Anterior cingulate cortex (tissue), 58 donors: ENCODE results near the gene STK36.

ENCODE experiments used
- DNase-seq, 58 donors: peaks; one replicate each; lab custom pipeline; 2025; lab: John Stamatoyannopoulos, UW

Gene STK36, protein sequence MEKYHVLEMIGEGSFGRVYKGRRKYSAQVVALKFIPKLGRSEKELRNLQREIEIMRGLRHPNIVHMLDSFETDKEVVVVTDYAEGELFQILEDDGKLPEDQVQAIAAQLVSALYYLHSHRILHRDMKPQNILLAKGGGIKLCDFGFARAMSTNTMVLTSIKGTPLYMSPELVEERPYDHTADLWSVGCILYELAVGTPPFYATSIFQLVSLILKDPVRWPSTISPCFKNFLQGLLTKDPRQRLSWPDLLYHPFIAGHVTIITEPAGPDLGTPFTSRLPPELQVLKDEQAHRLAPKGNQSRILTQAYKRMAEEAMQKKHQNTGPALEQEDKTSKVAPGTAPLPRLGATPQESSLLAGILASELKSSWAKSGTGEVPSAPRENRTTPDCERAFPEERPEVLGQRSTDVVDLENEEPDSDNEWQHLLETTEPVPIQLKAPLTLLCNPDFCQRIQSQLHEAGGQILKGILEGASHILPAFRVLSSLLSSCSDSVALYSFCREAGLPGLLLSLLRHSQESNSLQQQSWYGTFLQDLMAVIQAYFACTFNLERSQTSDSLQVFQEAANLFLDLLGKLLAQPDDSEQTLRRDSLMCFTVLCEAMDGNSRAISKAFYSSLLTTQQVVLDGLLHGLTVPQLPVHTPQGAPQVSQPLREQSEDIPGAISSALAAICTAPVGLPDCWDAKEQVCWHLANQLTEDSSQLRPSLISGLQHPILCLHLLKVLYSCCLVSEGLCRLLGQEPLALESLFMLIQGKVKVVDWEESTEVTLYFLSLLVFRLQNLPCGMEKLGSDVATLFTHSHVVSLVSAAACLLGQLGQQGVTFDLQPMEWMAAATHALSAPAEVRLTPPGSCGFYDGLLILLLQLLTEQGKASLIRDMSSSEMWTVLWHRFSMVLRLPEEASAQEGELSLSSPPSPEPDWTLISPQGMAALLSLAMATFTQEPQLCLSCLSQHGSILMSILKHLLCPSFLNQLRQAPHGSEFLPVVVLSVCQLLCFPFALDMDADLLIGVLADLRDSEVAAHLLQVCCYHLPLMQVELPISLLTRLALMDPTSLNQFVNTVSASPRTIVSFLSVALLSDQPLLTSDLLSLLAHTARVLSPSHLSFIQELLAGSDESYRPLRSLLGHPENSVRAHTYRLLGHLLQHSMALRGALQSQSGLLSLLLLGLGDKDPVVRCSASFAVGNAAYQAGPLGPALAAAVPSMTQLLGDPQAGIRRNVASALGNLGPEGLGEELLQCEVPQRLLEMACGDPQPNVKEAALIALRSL (N-terminal part only)

DNA sequence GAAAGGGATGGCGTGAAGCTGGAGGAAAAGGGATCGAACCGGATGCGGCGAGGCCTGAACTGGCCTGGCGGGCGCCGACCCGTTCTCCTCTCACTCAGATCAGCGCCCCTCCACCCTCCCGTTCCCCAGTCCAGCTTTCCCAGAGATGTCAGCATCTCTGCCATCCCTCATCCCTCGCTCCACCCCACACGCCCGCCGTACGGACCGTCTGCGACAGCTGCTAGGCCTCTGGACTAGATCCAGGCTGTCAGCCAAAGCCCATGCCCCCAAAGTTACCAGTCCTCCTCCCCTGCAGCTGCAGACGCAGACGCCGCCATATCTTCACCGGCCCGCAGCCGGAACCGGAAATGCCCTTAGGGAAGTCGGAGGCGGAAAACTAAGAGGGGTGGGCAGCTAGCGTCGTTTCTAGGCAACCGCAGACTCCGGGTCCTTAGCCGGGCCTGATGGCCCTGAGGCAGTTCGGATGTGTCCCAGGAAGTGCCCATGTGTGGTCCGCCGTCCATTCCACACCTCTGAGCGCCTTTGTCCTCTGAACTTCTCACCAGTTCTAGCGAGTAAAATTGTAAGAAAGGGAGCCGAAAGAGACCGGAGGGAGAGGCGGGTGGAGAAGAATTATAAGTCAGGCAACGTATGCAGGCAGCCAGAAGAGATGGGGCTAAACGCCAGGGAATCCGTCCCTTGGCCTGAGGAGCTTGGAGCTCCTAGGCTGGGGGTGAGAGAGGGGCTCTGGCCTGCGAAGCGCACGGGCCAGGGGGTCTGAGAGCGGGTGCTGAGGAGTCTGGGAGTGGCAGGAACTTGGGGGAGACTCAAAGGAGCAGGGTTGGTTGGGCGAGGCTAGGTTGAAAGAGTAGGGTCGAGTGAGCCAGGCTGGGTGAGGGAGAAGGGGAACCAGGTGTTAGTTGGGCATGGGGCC is at the start of gene STK36, which contains the start of gene RNF25:
STK36 (plus strand) TSS at position 433 of the 913 bp plus-strand sequence. CDS start 744 bp downstream, outside the sequence.
RNF25 (minus strand) TSS at position 349 of the 913 bp plus-strand sequence; CDS start at position 317, 32 bp downstream.
- peak; percentile 42 to 95 (median 84) for DNase-seq

DNA sequence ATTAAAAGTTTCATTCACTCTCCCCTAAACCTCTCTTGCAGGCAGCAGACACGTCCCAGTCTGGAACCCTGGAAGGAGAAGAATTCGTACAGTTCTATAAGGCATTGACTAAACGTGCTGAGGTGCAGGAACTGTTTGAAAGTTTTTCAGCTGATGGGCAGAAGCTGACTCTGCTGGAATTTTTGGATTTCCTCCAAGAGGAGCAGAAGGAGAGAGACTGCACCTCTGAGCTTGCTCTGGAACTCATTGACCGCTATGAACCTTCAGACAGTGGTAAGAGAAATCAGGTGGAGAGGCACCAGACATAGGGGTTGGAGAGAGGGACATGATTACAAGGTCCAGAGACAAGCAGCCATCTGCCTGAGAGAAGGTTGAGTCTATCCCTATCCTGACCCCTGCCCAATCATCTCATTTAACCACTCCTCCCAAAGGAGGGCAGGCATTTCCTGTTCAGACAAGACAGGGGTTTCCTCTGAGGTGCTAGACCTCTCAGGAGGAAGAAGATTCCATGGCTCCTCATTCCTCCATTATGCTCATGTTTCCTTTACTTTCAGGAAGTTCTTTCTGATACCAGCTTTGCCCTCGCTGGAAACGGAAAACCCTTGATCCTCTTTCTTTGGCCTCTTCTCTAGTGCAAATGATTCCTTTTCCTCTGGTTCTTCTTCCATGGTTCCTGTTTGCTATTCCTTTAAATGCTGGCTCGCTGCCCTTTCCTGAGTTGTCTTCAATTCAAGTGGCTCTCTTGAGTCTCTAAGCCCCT is 49.1 kb upstream of the STK36 start:
- DNase-seq = no peak

DNA sequence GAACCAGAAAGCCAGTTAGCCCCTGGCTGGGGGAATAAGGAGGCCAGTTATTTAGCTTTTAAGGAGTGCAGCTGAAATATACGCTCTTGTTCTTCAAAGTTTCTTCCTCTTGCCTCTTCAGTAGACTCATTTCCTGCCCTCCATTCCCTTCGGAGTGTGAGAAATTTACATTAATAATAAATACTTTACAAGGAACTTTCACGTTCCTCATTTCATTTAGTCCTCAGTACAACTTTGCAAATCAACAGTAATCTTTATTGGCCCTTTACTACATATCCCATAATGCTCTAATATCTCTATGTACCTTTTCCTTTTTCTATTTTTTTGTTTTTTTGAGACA is 48.5 kb upstream of the STK36 start:
- DNase-seq = no peak

DNA sequence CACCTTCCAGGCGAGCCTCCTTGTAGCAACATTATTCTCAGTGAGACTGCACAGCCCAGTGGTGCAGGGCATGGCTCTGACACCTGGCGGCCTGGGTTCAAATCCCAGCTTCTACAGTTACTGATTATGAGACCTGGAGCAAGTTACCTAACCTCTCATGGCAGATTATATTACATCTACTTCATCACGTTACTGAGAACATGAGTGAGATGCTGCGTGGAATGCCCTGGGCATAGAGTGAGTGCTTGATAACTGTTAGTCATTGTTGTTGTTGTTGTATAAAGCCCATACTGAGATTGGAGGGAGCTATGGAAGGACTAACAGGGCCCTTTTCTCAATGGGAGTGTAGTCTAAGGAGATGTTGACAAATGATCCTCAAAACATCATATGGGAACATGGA is 45.5 kb upstream of the STK36 start:
- no peak for DNase-seq

DNA sequence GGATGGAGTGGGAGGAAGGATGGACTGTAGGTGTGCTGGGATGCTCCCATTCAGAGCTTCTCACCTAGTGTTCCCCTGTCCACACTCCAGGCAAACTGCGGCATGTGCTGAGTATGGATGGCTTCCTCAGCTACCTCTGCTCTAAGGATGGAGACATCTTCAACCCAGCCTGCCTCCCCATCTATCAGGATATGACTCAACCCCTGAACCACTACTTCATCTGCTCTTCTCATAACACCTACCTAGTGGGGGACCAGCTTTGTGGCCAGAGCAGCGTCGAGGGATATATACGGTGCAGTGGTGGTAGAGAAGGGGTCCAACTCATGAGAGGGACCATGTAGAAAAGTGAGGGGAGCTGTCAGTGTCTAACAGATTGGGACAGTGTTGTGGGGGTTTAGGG is 43.9 kb upstream of the STK36 start:
- no peak for DNase-seq

DNA sequence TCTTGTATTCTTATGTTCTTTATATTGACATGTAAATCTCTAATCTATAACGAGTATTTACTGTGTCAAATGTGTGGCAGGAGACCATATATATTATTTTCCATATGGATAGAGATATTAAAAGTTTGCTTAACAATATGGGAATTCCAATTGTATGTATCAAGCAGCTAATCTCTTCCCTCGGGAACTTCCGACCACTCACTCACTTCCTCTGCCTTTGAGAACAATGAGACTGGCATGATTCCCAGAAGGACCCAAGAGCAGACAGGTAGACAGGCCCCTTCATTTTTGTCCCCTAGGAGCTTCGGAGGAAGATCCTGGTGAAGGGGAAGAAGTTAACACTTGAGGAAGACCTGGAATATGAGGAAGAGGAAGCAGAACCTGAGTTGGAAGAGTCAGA is 40.0 kb upstream of the STK36 start:
- DNase-seq = no peak

DNA sequence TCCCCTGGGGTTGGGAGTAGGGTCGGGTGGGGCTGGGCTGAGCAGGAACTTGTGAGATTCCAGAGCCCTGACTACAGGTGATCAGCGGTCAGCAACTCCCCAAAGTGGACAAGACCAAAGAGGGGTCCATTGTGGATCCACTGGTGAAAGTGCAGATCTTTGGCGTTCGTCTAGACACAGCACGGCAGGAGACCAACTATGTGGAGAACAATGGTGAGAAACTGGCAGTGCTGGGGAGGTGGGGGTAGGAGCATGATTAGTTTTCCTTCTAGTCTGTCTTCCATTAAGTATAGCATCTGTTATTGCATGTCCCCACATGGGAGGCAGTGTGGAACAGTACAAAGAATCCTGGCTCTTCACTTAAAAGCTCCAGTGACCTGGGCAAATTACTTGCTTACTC is 36.2 kb upstream of the STK36 start:
- no peak for DNase-seq

DNA sequence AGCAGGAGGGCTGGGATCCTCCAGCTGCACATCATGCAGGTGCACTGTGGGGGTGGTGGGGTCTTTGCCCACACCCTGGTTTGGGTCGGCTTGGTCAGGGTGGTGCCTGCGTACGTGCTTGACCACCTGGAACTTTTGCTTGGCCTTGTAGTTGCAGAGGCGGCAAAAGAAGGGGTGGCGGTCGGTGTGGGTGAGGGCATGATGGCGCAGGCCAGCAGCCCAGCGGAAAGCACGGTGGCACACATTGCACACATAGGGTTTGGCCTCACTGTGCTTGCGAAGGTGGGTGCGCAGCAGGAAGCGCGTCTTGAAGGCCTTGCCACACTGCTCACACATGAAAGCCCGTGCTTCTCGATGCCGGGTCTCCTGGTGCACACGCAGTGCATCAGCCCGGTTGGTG is 33.5 kb upstream of the STK36 start:
- DNase-seq = no peak

- no peak for DNase-seq
Measured at GRCh38 chr2:218642121-218642656, 29.7 kb upstream of the STK36 start.

DNA sequence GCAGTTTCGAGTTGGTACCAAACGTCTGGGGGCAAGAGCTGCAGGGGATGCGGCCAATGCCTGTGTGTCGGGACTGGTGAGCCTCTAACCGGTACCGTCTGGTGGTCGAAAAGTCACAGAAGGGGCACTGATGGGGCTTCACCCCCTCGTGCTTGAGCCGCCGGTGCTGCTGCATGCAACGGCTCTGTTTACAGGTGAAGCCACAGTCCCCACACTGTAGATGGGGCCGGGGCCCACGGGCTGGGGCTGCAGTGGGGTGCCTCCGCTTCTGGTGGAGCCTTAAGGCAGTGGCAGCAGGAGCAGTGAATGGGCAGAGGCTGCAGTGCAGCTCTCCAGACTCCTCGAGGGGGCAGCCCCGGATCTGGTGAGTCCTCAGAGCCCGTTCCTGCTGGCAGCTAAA is 29.1 kb upstream of the STK36 start:
- DNase-seq = no peak

GRCh38 chr2:218643751-218644310 is 28.1 kb upstream of the STK36 start:
- no peak for DNase-seq

DNA sequence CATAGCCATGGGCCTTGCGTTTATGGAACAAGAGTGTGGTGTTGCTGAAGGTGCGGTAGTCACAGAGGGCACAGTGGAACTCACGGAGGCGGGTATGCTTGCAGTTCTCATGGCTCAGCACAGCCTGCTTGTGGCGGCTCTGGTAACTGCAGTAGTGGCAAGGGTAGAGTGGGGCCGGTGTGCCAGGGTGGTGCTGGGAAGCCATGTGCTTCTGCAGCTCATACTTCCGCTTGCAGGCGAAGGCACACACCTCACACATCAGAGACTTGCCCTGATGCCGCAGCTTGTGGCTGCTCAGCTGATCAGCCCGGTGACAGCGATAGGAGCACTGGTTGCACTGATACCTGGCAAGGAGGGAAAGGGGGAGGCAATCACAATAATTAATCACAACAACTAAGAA is 27.2 kb upstream of the STK36 start:
- no peak for DNase-seq

DNA sequence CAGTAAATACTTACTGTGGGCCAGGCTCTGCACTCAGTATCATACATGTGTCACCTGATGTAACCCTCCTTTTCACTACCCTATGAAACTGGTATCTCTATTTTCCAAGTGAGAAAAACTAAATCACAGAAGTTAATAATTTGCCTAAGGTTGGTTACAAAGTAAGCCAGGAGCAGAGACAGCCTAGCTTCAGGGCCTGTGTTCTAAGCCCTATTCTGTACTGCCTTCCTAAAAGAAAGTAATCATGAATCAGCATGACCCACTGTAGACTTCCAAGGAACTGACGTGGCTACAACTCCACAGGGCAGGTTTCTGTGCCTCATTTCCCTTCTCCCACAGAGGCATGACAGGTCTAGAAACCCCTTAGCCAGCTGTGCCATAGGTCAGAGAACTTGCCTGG is 26.8 kb upstream of the STK36 start:
- DNase-seq = no peak

- DNase-seq = peak in 36 of 58 donors; percentile 1 to 57 (median 14)
Measured at GRCh38 chr2:218648088-218648786, 23.6 kb upstream of the STK36 start.

DNA sequence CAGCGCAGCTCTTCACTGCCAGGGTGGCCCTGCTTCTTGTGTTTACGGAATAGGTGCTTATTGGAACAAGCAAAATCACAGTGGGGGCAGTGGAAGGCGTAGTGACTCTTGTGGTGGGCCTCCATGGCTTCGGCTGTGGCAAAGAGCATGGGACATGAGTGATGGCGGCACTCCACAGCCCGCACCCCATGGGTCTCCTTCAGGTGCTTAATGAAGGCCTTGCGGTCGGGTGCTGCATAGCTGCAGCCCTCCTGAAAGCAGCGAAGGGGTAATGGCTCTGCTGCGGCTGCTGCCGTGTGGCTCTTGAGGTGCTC is 23.1 kb upstream of the STK36 start:
- peak in 1 of 58 donors; percentile 3 for DNase-seq

- no peak for DNase-seq
Measured at GRCh38 chr2:218655751-218656150, 16.1 kb upstream of the STK36 start.

DNA sequence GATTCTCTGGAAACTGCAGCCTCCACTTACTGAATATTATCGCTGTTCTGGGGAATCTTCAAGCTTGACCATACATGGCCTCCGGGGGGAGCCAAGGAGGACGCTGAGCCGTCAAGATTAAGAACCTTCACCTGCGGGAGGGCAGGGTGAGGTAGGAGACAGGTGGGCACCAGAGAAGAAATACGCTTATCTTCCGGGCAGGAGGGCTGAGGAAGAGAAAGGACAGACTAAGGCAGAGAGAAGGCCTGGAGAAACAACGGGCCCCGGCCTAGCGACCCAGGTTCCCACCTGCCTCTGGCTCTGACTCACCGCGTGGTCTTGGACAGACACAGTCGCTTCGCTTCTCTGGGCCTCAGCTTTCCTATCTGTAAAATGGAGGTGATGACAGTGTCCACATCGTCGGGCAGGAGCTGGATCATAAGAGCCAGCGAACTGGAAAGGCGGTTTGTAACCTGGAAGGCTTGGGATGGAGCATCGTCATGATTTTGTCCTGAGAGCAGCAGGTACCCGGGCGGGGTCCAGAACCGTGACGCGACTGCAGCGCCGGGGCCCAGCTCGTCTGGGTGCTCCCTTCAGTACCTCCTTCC is 13.1 kb upstream of the STK36 start:
- peak in 6 of 58 donors; percentile 9 to 55 (median 21) for DNase-seq
